HK-2 (cell line): Measurements from ENCODE around the gene INTS3.
A peak's percentile ranks its signal among the peaks of the same experiment; 100 is the strongest.

ENCODE experiments used
- DNase-seq: peaks from one replicate; pipeline ENCODE4 v3.0.0-alpha.2; 2018; ENCODE audit not compliant: unreplicated experiment

INTS3 gene

GRCh38 chr1:153727463-153728304 lies at the start of gene INTS3:
INTS3 (plus strand) TSS chr1:153728050; CDS start chr1:153728635, 585 bp downstream.
- DNase-seq: peak; percentile 100

- DNase-seq: peak; percentile 48
These were observed 49.1 kb upstream of the INTS3 start, which contains the start of gene NPR1 for GRCh38 chr1:153678519-153679336. NPR1 (plus strand) TSS chr1:153678688; CDS start chr1:153679109, 421 bp downstream.

- DNase-seq: no peak
These were observed 48.3 kb upstream of the INTS3 start for GRCh38 chr1:153679337-153680119.

DNA sequence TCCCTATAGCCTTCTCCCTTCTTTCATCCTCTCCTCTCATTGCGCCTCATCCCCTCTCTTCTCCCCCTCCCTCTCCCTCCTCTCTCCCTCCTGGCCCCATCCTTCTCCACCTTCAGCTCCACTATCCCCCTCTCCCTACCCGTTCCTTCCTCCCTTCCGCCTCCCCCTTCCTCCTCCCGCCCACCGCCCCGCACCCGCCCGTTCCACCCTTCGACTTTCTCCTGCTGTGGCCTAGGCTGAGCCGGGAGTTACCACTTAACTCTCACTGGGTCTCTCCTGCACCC lies 47.8 kb upstream of the INTS3 start:
- no peak for DNase-seq

DNA sequence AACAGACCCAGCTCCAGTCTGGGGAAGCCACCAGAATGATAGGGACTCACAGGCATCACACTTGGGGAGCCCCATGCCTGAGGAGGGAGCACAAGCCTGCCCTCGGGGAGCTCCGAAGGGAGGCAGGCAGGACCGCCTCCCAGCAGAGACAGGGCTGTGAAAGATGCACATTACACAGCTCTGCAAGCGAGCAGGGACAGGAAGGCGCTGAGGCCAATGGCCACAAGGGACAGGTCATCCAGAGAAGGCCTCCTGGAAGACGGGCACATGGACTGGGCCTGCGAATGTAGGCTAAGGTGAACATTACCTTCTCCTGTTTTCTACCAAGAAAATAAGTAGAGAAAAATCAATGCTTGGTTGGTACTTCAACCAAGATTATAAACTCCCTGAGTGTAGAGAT lies 45.1 kb upstream of the INTS3 start:
- DNase-seq: no peak

GRCh38 chr1:153683854-153684253 lies 44.0 kb upstream of the INTS3 start:
- no peak for DNase-seq

- DNase-seq: no peak
These were observed 43.0 kb upstream of the INTS3 start for GRCh38 chr1:153684892-153685291.

DNA sequence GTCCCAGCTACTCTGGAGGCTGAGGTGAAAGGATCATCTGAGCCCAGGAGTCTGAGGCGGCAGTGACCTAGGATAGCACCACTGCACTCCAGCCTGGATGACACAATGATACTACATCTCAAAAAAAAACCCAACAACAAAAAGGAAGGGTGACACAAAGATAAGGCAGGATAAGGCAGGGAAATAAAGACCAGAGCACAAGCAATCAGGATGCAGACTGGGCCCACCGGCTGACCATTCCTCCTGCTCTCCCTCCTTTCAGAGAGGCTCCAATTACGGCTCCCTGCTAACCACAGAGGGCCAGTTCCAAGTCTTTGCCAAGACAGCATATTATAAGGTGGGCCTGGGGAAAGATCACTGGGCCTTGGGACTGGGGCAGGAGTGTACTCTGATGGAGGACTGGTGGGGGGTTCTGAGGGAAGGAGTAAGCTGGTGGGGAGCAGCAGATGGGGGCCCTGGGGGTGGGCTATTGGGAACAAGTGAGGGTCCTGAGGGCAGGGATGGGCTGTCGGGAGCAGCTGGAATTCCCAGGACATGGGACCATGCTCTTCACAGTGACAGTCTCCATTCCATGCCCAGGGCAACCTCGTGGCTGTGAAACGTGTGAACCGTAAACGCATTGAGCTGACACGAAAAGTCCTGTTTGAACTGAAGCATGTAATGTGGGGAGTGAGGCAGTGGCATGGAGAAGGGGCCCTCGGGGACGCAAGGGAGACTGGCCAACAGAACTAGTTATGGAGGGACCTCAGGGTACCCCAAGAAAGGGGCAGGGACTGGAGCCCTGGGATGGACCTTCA lies 42.1 kb upstream of the INTS3 start:
- DNase-seq: no peak

DNA sequence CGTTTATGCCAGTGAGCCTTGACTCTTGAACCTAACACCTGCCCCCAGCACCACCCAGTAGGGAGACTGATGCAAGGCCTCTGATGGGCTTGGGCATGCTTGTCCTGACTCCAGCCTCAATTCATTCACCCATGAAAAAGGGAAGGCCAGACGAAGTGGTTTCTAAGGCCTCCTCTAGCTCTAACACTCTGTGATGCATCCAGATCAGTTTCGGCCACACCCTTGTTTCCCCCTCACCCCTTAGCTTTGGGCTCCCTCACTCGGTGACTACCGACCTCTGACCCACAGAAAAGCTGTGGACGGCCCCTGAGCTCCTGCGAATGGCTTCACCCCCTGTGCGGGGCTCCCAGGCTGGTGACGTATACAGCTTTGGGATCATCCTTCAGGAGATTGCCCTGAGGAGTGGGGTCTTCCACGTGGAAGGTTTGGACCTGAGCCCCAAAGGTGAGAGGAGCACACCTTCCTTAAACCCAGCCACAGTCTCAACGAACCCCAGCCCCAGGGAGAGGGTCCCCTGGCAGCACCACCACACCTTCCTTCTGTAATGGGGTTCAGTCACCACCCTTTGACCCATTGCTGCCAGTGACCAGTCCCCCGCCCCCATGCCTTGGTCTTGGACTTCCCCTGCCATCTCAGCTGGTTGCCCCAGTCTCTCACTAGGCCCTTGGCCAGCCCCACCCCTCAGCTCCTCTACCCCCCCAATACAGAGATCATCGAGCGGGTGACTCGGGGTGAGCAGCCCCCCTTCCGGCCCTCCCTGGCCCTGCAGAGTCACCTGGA lies 40.3 kb upstream of the INTS3 start:
- DNase-seq: no peak

DNA sequence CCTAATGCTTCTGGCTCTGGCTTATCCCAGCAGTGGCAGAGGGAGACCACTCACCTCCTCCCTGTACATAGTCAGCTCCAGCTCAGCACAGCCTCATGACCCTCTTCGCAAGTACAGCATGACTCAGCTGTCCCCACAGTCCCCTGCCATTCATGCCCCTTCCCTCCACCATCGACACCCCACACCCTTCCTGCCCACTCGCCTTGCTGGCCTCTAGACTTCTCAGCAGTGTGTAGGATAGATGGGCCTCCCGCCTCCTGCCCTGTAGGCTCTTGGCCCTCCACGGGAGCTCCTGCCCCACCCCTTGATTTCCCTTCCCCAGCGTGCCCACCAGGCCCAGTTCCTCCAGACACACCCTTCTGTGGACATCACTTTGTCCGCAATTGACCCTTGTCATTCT lies 39.6 kb upstream of the INTS3 start:
- DNase-seq: no peak

- DNase-seq: no peak
These were observed 39.0 kb upstream of the INTS3 start for GRCh38 chr1:153688736-153689328.

DNA sequence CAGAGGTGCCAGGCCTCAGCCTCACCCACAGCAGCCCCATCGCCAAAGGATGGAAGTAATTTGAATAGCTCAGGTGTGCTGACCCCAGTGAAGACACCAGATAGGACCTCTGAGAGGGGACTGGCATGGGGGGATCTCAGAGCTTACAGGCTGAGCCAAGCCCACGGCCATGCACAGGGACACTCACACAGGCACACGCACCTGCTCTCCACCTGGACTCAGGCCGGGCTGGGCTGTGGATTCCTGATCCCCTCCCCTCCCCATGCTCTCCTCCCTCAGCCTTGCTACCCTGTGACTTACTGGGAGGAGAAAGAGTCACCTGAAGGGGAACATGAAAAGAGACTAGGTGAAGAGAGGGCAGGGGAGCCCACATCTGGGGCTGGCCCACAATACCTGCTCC lies 34.4 kb upstream of the INTS3 start:
- DNase-seq: no peak

DNA sequence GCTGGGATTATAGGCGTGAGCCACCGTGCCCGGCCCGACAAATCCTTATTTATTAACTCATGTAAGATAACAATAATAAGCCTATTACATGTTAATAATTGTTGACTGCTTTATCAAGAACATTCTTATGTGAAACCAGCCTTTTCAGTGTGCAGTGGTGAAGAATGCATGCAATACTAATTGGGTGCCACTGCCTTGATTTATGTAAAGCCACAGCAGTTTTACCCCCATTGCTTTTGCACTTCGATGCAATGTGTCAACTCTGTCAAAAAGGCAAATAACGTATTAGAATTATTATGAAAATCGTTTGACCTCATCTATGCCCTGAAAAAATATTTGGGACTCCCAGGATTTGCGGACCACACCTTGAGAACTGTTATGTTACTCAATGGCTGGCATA lies 31.1 kb upstream of the INTS3 start:
- no peak for DNase-seq

- peak; percentile 16 for DNase-seq
These were observed 30.4 kb upstream of the INTS3 start for GRCh38 chr1:153697191-153698019.

DNA sequence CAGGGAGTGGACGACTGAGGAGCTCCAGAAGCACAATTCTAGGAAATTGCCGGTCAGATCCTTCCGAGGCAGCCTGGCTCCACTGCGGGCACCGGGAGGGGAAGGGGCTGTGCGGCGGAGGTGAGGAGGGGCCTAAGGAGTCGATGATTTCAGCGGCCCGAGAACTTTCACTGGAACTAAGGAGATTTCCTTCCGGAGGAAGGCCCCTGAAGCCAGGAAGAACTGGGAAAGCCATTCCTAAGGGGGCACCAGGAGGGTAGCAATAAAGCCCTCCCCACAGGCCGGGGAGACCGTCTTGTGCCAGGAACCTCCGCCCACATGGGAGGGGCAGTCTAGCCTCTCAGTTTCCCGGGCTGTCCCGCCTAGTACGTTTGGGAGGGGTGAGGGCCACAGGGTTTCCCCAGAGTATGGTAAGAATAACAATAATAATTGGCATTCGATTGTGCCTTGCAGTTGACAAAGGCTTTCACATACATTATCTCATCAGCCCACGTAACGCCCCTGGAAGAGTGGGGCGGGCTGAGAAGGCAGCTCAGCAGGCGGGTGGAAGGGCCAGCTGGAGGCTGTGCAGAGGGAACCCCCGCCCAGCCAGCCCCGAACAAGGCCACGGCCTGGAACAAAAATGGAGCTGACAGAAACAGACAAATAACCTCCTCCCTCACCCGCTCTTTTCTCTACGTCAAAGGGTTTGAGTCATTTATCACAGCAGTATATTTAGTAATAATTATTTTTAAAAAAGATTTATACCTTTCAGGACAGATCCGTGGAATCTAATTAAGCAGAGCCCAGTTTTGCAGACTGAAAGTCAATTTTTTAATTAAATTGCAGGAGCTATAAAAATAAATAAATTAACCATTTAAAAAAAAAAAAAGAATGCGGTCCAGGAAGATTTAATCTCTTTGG lies 29.6 kb upstream of the INTS3 start:
- DNase-seq: no peak

- no peak for DNase-seq
These were observed 28.7 kb upstream of the INTS3 start for GRCh38 chr1:153698923-153699714.

DNA sequence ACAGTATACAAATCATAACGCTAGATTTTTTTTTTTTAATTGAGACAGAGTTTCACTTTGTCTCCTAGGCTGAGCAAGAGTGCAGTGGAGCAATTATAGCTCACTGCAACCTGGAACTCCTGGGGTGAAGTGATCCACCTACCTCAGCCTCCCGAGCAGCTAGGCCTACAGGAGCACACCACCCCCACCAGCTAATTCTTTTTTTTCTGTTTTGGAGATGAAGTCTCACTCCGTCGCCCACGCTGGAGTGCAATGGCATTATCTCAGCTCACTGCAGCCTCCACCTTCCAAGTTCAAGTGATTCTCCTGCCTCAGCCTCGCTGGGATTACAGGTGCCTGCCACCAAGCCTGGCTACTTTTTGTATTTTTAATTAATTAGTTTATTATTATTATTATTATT lies 28.1 kb upstream of the INTS3 start:
- DNase-seq: no peak

DNA sequence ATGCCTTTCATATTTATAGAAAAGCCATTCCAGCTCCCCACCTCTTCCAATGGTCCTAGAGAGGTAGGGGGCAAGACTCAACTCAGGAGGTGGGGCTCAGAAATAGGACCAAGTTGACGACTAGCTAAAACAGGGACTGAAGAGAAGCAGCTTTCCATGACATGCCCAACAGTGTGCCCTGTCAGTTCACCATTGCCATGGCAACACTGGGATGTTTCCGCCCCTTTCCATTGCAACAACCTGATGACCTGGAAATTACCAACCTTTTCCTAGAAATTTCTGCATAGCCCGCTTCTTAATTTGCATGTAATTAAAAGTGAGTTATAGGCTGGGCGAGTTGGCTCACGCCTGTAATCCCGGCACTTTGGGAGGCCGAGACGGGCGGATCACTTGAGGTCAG lies 22.4 kb upstream of the INTS3 start:
- DNase-seq: no peak
